EL (cell line): ENCODE data around the gene CUL1.

Source experiments
- DNase-seq: peaks from one replicate; pipeline ENCODE4 v3.0.0-alpha.2; 2016

CUL1 gene

GRCh38 chr7:148809856-148810255 lies 111.2 kb downstream of the CUL1 start:
- DNase-seq = no peak

- DNase-seq = no peak
Measured at GRCh38 chr7:148811892-148812291, 113.2 kb downstream of the CUL1 start.

- DNase-seq = no peak
Measured at GRCh38 chr7:148813890-148814289, 115.2 kb downstream of the CUL1 start.

GRCh38 chr7:148814922-148815559 lies 116.3 kb downstream of the CUL1 start:
- no peak for DNase-seq

- no peak for DNase-seq
Measured at GRCh38 chr7:148815612-148816011, 116.9 kb downstream of the CUL1 start.

- peak; percentile 60 for DNase-seq
Measured at GRCh38 chr7:148819697-148820360, 121.1 kb downstream of the CUL1 start.

- no peak for DNase-seq
Measured at GRCh38 chr7:148821422-148821821, 122.7 kb downstream of the CUL1 start.

- DNase-seq = no peak
Measured at GRCh38 chr7:148824864-148825263, 126.2 kb downstream of the CUL1 start.

- no peak for DNase-seq
Measured at GRCh38 chr7:148825338-148825737, 126.6 kb downstream of the CUL1 start.

GRCh38 chr7:148828965-148829364 lies 130.3 kb downstream of the CUL1 start:
- no peak for DNase-seq

GRCh38 chr7:148830897-148831692 lies 132.4 kb downstream of the CUL1 start:
- no peak for DNase-seq

- no peak for DNase-seq
Measured at GRCh38 chr7:148831782-148832181, 133.1 kb downstream of the CUL1 start.

GRCh38 chr7:148834605-148835004 lies 135.9 kb downstream of the CUL1 start:
- no peak for DNase-seq

- DNase-seq = no peak
Measured at GRCh38 chr7:148835854-148836253, 137.2 kb downstream of the CUL1 start.

GRCh38 chr7:148838905-148839304 lies 140.2 kb downstream of the CUL1 start:
- DNase-seq = no peak

- DNase-seq = no peak
Measured at GRCh38 chr7:148847815-148848734, 149.4 kb downstream of the CUL1 start.

GRCh38 chr7:148849393-148850098 lies 150.8 kb downstream of the CUL1 start:
- DNase-seq = no peak

- no peak for DNase-seq
Measured at GRCh38 chr7:148850564-148850963, 151.9 kb downstream of the CUL1 start.
